KMS-11 (cell line): ENCODE data around the gene SLC35A4.

Experiments
- H2AFZ ChIP-seq: fragments of 200-600 bp; sonication (generic); 2 replicates; pipeline ENCODE4 v1.6.1; 2016; ENCODE audit warnings: antibody characterized with exemption, mixed run types, low read depth
- H3K27ac ChIP-seq: fragments of 200-600 bp; sonication (generic); 2 replicates; pipeline ENCODE4 v1.6.1; 2016; ENCODE audit warnings: mild to moderate bottlenecking, mixed run types
- H3K27me3 ChIP-seq: fragments of 200-600 bp; sonication (generic); 2 replicates; pipeline ENCODE4 v1.6.1; 2017; ENCODE audit warnings: mild to moderate bottlenecking, low read depth, mixed run types, moderate library complexity; ENCODE audit not compliant: insufficient read depth
- H3K36me3 ChIP-seq: fragments of 200-600 bp; sonication (generic); 2 replicates; pipeline ENCODE4 v1.6.1; 2017; ENCODE audit warnings: mild to moderate bottlenecking, mixed run types; ENCODE audit not compliant: insufficient read depth
- H3K4me1 ChIP-seq: fragments of 200-600 bp; sonication (generic); 2 replicates; pipeline ENCODE4 v1.6.1; 2016; ENCODE audit warnings: mild to moderate bottlenecking, low read depth, mixed run types; ENCODE audit not compliant: poor library complexity, severe bottlenecking
- H3K4me2 ChIP-seq: fragments of 200-600 bp; sonication (generic); 2 replicates; pipeline ENCODE4 v1.7.0; 2016; ENCODE audit warnings: mild to moderate bottlenecking, mixed run types
- H3K4me3 ChIP-seq: fragments of 200-600 bp; sonication (generic); IDR thresholded peaks from 2 replicates; pipeline ENCODE4 v1.6.1; 2017; ENCODE audit warnings: low read depth, low read length, mixed read lengths; ENCODE audit not compliant: insufficient read depth
- H3K79me2 ChIP-seq: fragments of 200-600 bp; sonication (generic); 2 replicates; pipeline ENCODE4 v1.6.1; 2016; ENCODE audit warnings: low read depth, mixed run types; ENCODE audit not compliant: insufficient read depth
- H3K9ac ChIP-seq: fragments of 200-600 bp; sonication (generic); 2 replicates; pipeline ENCODE4 v1.6.1; 2016; ENCODE audit warnings: mild to moderate bottlenecking, mixed run types
- H4K20me1 ChIP-seq: fragments of 200-600 bp; sonication (generic); 2 replicates; pipeline ENCODE4 v1.6.1; 2016; ENCODE audit warnings: mild to moderate bottlenecking, mixed run types; ENCODE audit not compliant: insufficient read depth
- CTCF ChIP-seq: fragments of 200-600 bp; sonication (generic); conservative IDR thresholded peaks from 2 replicates; pipeline ENCODE4 v1.6.1; 2017; ENCODE audit warnings: low read depth, mild to moderate bottlenecking, antibody characterized with exemption, low read length, moderate library complexity, mixed read lengths

SLC35A4 gene

DNA sequence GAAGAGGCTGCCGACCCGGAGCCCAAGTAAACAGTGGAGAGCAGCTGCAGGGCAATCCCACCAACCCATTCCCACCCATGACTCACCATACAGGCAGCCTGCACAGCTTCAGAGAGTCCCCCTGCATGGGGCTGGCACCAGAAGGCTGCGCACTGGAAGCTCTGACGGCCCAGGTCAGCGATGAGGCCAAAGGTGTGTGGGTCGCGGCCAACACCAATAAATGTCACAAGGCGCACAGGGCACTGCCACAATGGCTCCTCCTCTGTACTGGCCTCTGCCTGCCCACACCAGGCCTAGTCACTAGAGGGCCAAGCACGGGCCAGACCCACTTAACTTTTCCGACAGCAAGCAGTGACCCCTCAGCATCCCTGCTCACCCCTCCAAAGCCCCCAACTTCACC, 4.4 kb upstream of the SLC35A4 start:
- H2AFZ ChIP-seq = no peak overlapping the region
- no peaks in the 10 kb centered on the region for H3K27me3 ChIP-seq
- no peak overlapping the region for H3K27ac ChIP-seq
- no peak for TF ChIP-seq CTCF
- H3K4me1 ChIP-seq = peaks cover 27% of the 10 kb centered on the region
- H4K20me1 ChIP-seq = no peaks in the 10 kb centered on the region
- no peaks in the 10 kb centered on the region for H3K36me3 ChIP-seq
- H3K4me2 ChIP-seq = no peak overlapping the region
- H3K9ac ChIP-seq = no peak overlapping the region
- no peak overlapping the region for H3K4me3 ChIP-seq
- H3K79me2 ChIP-seq = peaks cover 23% of the 10 kb centered on the region

- Histone ChIP-seq H3K4me1 (peaks cover 25% of the 10 kb centered on the region), H2AFZ (no peak overlapping the region), H3K9ac (no peak overlapping the region), H3K4me3 (no peak overlapping the region), H4K20me1 (no peaks in the 10 kb centered on the region), H3K79me2 (peaks cover 23% of the 10 kb centered on the region), H3K4me2 (no peak overlapping the region), H3K27ac (no peak overlapping the region), H3K36me3 (no peaks in the 10 kb centered on the region), H3K27me3 (no peaks in the 10 kb centered on the region)
- TF ChIP-seq CTCF = no peak
These were observed 2.7 kb upstream of the SLC35A4 start for GRCh38 chr5:140561753-140562523.

GRCh38 chr5:140563596-140563995, 1.0 kb upstream of the SLC35A4 start:
- Histone ChIP-seq H3K27ac (peak overlapping the region; percentile 76), H3K36me3 (no peaks in the 10 kb centered on the region), H4K20me1 (no peaks in the 10 kb centered on the region), H3K4me3 (no peak overlapping the region), H3K4me2 (peak overlapping the region; percentile 91), H3K79me2 (peaks cover 23% of the 10 kb centered on the region), H3K4me1 (peaks cover 28% of the 10 kb centered on the region), H3K27me3 (no peaks in the 10 kb centered on the region), H3K9ac (peak overlapping the region; percentile 74; the same call in 1 of the 2 replicates), H2AFZ (peak overlapping the region; percentile 77)
- TF ChIP-seq CTCF = no peak

GRCh38 chr5:140565024-140565779, 574 bp downstream of the SLC35A4 start:
- Histone ChIP-seq H4K20me1 (no peaks in the 10 kb centered on the region), H3K4me1 (peaks cover 44% of the 10 kb centered on the region), H3K9ac (peak overlapping the region; percentile 74), H3K36me3 (no peaks in the 10 kb centered on the region), H3K27me3 (no peaks in the 10 kb centered on the region), H3K79me2 (peaks cover 23% of the 10 kb centered on the region), H3K4me3 (no peak overlapping the region), H3K4me2 (peak overlapping the region; percentile 86), H2AFZ (peak overlapping the region; percentile 77; the same call in 1 of the 2 replicates), H3K27ac (peak overlapping the region; percentile 76)
- no peak for TF ChIP-seq CTCF
